WTC11 (cell line): Measurements from ENCODE around the gene CARMIL1. TPM values are rescaled to one million over a fixed set of nuclear protein-coding genes. Genes with fewer than 3 reads are reported as not detected.

Source experiments
- ATAC-seq: fragments of 200-7000 bp; cut with Tn5 transposase; 2 replicates; pipeline ENCODE4 v1.10.0; 2021; ENCODE audit warnings: mild to moderate bottlenecking, moderate library complexity
- CTCF ChIA-PET: fragments of 300-600 bp; sonication (Branson Sonifier 250); formaldehyde crosslinking; loops from one replicate; lab custom pipeline; 2021; ENCODE audit warnings: antibody characterized with exemption; lab: Charles Lee
- POLR2A ChIA-PET: fragments of 350-600 bp; sonication (Branson Sonifier 250); formaldehyde crosslinking; loops from one replicate; lab custom pipeline; 2021; ENCODE audit warnings: antibody characterized with exemption; lab: Charles Lee
- DNase-seq: peaks from one replicate; pipeline ENCODE4 v3.0.0; 2021; ENCODE audit warnings: low spot score
- H3K27ac Mint-ChIP-seq: 2 replicates; pipeline ENCODE4 v1.8.0; 2021; ENCODE audit warnings: mixed read lengths
- H3K27me3 Mint-ChIP-seq: 2 replicates; pipeline ENCODE4 v1.8.0; 2021; ENCODE audit warnings: low read depth, mild to moderate bottlenecking, moderate library complexity, mixed read lengths
- H3K36me3 Mint-ChIP-seq: 2 replicates; pipeline ENCODE4 v1.8.0; 2021; ENCODE audit warnings: mixed read lengths
- H3K4me1 Mint-ChIP-seq: 2 replicates; pipeline ENCODE4 v1.8.0; 2022; ENCODE audit warnings: mixed read lengths
- H3K4me3 Mint-ChIP-seq: 2 replicates; pipeline ENCODE4 v1.8.0; 2021; ENCODE audit warnings: mild to moderate bottlenecking, moderate library complexity, mixed read lengths
- H3K9me3 Mint-ChIP-seq: 2 replicates; pipeline ENCODE4 v1.8.0; 2021; ENCODE audit warnings: mixed read lengths
- ESRRA ChIP-seq: sonication (generic); formaldehyde crosslinking; IDR thresholded peaks from 2 replicates; pipeline ENCODE4 v1.8.1; 2022; ENCODE audit warnings: mild to moderate bottlenecking, missing genetic modification reagents, borderline replicate concordance
- ETV6 ChIP-seq: sonication (generic); formaldehyde crosslinking; IDR thresholded peaks from 2 replicates; pipeline ENCODE4 v1.8.1; 2022; ENCODE audit warnings: mild to moderate bottlenecking, missing genetic modification reagents
- FOXJ3 ChIP-seq: sonication (generic); formaldehyde crosslinking; IDR thresholded peaks from 2 replicates; pipeline ENCODE4 v1.9.0; 2021; ENCODE audit warnings: missing genetic modification reagents, mild to moderate bottlenecking, borderline replicate concordance
- IRF2 ChIP-seq: sonication (generic); formaldehyde crosslinking; IDR thresholded peaks from 2 replicates; pipeline ENCODE4 v1.8.0; 2022; ENCODE audit warnings: low read depth, missing genetic modification reagents, borderline replicate concordance
- NFE2L1 ChIP-seq: sonication (generic); formaldehyde crosslinking; IDR thresholded peaks from 2 replicates; pipeline ENCODE4 v1.8.1; 2023; ENCODE audit warnings: missing genetic modification reagents
- PRRX2 ChIP-seq: fragments of 250-450 bp; sonication (Bioruptor Pico); IDR thresholded peaks from 2 replicates; pipeline ENCODE4 v1.8.0; 2021; ENCODE audit warnings: mild to moderate bottlenecking
- RELA ChIP-seq: sonication (generic); formaldehyde crosslinking; IDR thresholded peaks from 2 replicates; pipeline ENCODE4 v1.8.1; 2022; ENCODE audit warnings: missing genetic modification reagents, mild to moderate bottlenecking, borderline replicate concordance
- SOX15 ChIP-seq: fragments of 250-450 bp; sonication (Bioruptor Pico); IDR thresholded peaks from 2 replicates; pipeline ENCODE4 v1.9.0; 2021; ENCODE audit warnings: mild to moderate bottlenecking
- TEAD4 ChIP-seq: sonication (generic); formaldehyde crosslinking; IDR thresholded peaks from 2 replicates; pipeline ENCODE4 v1.8.0; 2022; ENCODE audit warnings: mild to moderate bottlenecking, missing genetic modification reagents
- ZBTB21 ChIP-seq: sonication (generic); formaldehyde crosslinking; IDR thresholded peaks from 2 replicates; pipeline ENCODE4 v1.8.1; 2023; ENCODE audit warnings: mild to moderate bottlenecking, missing genetic modification reagents, borderline replicate concordance
- ZNF138 ChIP-seq: sonication (generic); formaldehyde crosslinking; conservative IDR thresholded peaks from 2 replicates; pipeline ENCODE4 v1.8.1; 2022; ENCODE audit warnings: mild to moderate bottlenecking, moderate library complexity, missing genetic modification reagents
- ZNF396 ChIP-seq: fragments of 250-450 bp; sonication (Bioruptor Pico); IDR thresholded peaks from 2 replicates; pipeline ENCODE4 v1.8.0; 2021; ENCODE audit warnings: mild to moderate bottlenecking, moderate library complexity, borderline replicate concordance
- ZNF671 ChIP-seq: fragments of 250-450 bp; sonication (Bioruptor Pico); IDR thresholded peaks from 2 replicates; pipeline ENCODE4 v1.8.0; 2021; ENCODE audit warnings: mild to moderate bottlenecking
- total RNA-seq: library from RNA; stranded (reverse); gene quantifications from 3 replicates; pipeline ENCODE4 v1.2.3, GENCODE V29; 2021
- TF ChIP-seq, protein P1 (sequence below): sonication (generic); formaldehyde crosslinking; IDR thresholded peaks from 2 replicates; pipeline ENCODE4 v1.8.1; 2023; ENCODE audit warnings: mild to moderate bottlenecking, missing genetic modification reagents
- TF ChIP-seq, protein P2 (sequence below): sonication (generic); formaldehyde crosslinking; IDR thresholded peaks from 2 replicates; pipeline ENCODE4 v1.8.0; 2023; ENCODE audit warnings: mild to moderate bottlenecking, missing genetic modification reagents
- TF ChIP-seq, protein P3 (sequence below): fragments of 250-450 bp; sonication (Bioruptor Pico); IDR thresholded peaks from 2 replicates; pipeline ENCODE4 v1.9.0; 2021; ENCODE audit warnings: mild to moderate bottlenecking
- TF ChIP-seq, protein P4 (sequence below): sonication (generic); formaldehyde crosslinking; IDR thresholded peaks from 2 replicates; pipeline ENCODE4 v1.8.0; 2023; ENCODE audit warnings: missing genetic modification reagents, mild to moderate bottlenecking, borderline replicate concordance
- TF ChIP-seq, protein P5 (sequence below): sonication (generic); formaldehyde crosslinking; conservative IDR thresholded peaks from 2 replicates; pipeline ENCODE4 v1.8.1; 2023; ENCODE audit warnings: mild to moderate bottlenecking, low read depth, missing genetic modification reagents, moderate library complexity
- TF ChIP-seq, protein P6 (sequence below): sonication (generic); formaldehyde crosslinking; IDR thresholded peaks from 2 replicates; pipeline ENCODE4 v1.8.0; 2022; ENCODE audit warnings: mild to moderate bottlenecking, missing genetic modification reagents

CARMIL1 gene
- total RNA-seq, 1 experiment from 2014 or later: 36.2 TPM

DNA sequence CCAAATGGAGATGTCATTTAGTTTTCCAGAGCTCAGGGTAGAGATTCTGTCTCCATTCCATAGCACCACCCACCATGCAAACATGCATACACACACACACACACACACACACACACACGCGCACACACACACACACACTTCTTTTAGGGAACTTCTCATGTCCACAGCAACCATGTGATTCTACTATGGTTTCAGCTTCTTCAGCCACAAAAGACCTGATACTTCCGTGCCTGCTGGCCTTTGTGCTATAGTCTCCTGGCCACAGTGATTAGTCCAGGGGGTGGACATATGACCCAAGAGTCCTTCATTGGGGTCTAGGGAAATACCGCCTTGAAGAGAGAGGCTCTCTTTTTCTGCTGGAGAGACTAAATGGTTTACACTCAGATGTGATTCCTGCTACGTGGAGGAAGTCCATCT, 53.5 kb downstream of the CARMIL1 start (continued):
- TF ChIP-seq, protein P1, sequence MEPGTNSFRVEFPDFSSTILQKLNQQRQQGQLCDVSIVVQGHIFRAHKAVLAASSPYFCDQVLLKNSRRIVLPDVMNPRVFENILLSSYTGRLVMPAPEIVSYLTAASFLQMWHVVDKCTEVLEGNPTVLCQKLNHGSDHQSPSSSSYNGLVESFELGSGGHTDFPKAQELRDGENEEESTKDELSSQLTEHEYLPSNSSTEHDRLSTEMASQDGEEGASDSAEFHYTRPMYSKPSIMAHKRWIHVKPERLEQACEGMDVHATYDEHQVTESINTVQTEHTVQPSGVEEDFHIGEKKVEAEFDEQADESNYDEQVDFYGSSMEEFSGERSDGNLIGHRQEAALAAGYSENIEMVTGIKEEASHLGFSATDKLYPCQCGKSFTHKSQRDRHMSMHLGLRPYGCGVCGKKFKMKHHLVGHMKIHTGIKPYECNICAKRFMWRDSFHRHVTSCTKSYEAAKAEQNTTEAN (CRISPR knock-in tag): no peak
- TF ChIP-seq SOX15 (CRISPR knock-in tag): no peak
- TF ChIP-seq, protein P2, sequence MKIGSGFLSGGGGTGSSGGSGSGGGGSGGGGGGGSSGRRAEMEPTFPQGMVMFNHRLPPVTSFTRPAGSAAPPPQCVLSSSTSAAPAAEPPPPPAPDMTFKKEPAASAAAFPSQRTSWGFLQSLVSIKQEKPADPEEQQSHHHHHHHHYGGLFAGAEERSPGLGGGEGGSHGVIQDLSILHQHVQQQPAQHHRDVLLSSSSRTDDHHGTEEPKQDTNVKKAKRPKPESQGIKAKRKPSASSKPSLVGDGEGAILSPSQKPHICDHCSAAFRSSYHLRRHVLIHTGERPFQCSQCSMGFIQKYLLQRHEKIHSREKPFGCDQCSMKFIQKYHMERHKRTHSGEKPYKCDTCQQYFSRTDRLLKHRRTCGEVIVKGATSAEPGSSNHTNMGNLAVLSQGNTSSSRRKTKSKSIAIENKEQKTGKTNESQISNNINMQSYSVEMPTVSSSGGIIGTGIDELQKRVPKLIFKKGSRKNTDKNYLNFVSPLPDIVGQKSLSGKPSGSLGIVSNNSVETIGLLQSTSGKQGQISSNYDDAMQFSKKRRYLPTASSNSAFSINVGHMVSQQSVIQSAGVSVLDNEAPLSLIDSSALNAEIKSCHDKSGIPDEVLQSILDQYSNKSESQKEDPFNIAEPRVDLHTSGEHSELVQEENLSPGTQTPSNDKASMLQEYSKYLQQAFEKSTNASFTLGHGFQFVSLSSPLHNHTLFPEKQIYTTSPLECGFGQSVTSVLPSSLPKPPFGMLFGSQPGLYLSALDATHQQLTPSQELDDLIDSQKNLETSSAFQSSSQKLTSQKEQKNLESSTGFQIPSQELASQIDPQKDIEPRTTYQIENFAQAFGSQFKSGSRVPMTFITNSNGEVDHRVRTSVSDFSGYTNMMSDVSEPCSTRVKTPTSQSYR (CRISPR knock-in tag): no peak

DNA sequence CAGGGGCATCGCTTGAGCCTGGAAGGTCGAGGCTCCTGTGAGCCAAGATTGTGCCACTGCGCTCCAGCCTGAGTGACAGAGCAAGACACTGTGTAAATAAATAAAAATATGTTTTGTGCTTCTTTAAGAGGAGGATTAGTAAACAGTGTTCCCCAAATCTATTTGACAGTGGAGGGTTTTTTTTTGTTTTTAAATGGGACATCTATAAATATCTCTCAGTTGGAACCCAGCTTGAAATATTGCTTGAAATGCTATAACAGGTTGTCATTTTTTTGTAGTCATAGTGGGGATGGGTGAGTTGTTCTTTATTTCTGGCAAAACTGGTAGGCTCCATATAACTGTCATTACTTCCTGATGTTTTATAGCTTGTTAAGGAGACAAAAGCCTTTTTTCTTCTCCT, 54.3 kb downstream of the CARMIL1 start:
- DNase-seq: no peak
- H3K27ac Mint-ChIP-seq: no peak overlapping the region
- TF ChIP-seq ZNF138 (CRISPR knock-in tag) (no peak), ZNF396 (no peak), FOXJ3 (CRISPR knock-in tag) (no peak), ESRRA (CRISPR knock-in tag) (no peak), RELA (CRISPR knock-in tag) (no peak), IRF2 (no peak), ZNF671 (CRISPR knock-in tag) (no peak), TEAD4 (CRISPR knock-in tag) (no peak), PRRX2 (no peak), ZBTB21 (no peak), ETV6 (no peak), NFE2L1 (CRISPR knock-in tag) (no peak)
- TF ChIP-seq, protein P3, sequence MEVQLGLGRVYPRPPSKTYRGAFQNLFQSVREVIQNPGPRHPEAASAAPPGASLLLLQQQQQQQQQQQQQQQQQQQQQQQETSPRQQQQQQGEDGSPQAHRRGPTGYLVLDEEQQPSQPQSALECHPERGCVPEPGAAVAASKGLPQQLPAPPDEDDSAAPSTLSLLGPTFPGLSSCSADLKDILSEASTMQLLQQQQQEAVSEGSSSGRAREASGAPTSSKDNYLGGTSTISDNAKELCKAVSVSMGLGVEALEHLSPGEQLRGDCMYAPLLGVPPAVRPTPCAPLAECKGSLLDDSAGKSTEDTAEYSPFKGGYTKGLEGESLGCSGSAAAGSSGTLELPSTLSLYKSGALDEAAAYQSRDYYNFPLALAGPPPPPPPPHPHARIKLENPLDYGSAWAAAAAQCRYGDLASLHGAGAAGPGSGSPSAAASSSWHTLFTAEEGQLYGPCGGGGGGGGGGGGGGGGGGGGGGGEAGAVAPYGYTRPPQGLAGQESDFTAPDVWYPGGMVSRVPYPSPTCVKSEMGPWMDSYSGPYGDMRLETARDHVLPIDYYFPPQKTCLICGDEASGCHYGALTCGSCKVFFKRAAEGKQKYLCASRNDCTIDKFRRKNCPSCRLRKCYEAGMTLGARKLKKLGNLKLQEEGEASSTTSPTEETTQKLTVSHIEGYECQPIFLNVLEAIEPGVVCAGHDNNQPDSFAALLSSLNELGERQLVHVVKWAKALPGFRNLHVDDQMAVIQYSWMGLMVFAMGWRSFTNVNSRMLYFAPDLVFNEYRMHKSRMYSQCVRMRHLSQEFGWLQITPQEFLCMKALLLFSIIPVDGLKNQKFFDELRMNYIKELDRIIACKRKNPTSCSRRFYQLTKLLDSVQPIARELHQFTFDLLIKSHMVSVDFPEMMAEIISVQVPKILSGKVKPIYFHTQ (CRISPR knock-in tag): no peak
- TF ChIP-seq, protein P4, sequence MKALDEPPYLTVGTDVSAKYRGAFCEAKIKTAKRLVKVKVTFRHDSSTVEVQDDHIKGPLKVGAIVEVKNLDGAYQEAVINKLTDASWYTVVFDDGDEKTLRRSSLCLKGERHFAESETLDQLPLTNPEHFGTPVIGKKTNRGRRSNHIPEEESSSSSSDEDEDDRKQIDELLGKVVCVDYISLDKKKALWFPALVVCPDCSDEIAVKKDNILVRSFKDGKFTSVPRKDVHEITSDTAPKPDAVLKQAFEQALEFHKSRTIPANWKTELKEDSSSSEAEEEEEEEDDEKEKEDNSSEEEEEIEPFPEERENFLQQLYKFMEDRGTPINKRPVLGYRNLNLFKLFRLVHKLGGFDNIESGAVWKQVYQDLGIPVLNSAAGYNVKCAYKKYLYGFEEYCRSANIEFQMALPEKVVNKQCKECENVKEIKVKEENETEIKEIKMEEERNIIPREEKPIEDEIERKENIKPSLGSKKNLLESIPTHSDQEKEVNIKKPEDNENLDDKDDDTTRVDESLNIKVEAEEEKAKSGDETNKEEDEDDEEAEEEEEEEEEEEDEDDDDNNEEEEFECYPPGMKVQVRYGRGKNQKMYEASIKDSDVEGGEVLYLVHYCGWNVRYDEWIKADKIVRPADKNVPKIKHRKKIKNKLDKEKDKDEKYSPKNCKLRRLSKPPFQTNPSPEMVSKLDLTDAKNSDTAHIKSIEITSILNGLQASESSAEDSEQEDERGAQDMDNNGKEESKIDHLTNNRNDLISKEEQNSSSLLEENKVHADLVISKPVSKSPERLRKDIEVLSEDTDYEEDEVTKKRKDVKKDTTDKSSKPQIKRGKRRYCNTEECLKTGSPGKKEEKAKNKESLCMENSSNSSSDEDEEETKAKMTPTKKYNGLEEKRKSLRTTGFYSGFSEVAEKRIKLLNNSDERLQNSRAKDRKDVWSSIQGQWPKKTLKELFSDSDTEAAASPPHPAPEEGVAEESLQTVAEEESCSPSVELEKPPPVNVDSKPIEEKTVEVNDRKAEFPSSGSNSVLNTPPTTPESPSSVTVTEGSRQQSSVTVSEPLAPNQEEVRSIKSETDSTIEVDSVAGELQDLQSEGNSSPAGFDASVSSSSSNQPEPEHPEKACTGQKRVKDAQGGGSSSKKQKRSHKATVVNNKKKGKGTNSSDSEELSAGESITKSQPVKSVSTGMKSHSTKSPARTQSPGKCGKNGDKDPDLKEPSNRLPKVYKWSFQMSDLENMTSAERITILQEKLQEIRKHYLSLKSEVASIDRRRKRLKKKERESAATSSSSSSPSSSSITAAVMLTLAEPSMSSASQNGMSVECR (CRISPR knock-in tag): no peak
- TF ChIP-seq, protein P5, sequence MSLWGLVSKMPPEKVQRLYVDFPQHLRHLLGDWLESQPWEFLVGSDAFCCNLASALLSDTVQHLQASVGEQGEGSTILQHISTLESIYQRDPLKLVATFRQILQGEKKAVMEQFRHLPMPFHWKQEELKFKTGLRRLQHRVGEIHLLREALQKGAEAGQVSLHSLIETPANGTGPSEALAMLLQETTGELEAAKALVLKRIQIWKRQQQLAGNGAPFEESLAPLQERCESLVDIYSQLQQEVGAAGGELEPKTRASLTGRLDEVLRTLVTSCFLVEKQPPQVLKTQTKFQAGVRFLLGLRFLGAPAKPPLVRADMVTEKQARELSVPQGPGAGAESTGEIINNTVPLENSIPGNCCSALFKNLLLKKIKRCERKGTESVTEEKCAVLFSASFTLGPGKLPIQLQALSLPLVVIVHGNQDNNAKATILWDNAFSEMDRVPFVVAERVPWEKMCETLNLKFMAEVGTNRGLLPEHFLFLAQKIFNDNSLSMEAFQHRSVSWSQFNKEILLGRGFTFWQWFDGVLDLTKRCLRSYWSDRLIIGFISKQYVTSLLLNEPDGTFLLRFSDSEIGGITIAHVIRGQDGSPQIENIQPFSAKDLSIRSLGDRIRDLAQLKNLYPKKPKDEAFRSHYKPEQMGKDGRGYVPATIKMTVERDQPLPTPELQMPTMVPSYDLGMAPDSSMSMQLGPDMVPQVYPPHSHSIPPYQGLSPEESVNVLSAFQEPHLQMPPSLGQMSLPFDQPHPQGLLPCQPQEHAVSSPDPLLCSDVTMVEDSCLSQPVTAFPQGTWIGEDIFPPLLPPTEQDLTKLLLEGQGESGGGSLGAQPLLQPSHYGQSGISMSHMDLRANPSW (CRISPR knock-in tag): no peak
- TF ChIP-seq, protein P6, sequence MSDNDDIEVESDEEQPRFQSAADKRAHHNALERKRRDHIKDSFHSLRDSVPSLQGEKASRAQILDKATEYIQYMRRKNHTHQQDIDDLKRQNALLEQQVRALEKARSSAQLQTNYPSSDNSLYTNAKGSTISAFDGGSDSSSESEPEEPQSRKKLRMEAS (CRISPR knock-in tag): no peak
- H3K27me3 Mint-ChIP-seq: no peaks in the 10 kb centered on the region
- H3K9me3 Mint-ChIP-seq: no peaks in the 10 kb centered on the region
- ATAC-seq: no peak
- H3K4me1 Mint-ChIP-seq: peaks cover 84% of the 10 kb centered on the region
- no peaks in the 10 kb centered on the region for H3K36me3 Mint-ChIP-seq
- ChIA-PET CTCF (interaction anchor here (0.9 to 1.1 kb wide), 2 partner anchors 9 to 15 kb away, joined by 3 to 4 read pairs; no protein-coding TSS in a partner anchor), POLR2A (interaction anchor here (0.5 kb wide), 1 partner anchor 152 kb away, joined by 3 read pairs; no protein-coding TSS in a partner anchor)
- no peak overlapping the region for H3K4me3 Mint-ChIP-seq
